ENCODE measurements around the gene DPM3. TPM values are rescaled to one million over a fixed set of nuclear protein-coding genes. Genes with fewer than 3 reads are reported as not detected.
A peak's percentile ranks its signal among the peaks of the same experiment; 100 is the strongest.

Gene DPM3
- total and polyA plus RNA-seq, 2 of the 13 experiments (the other 11 are each of a cell fraction or from before 2014, with no cell fraction given), result 23.2 to 53.4 TPM

- TF ChIP-seq ZBTB49 (CRISPR knock-in tag; IDR thresholded peaks at IDR 0.05; ENCODE audit: borderline replicate concordance) (no peak), SP2 (CRISPR knock-in tag; IDR thresholded peaks at IDR 0.05) (no peak), POGK (CRISPR knock-in tag; conservative IDR thresholded peaks at IDR 0.05) (peak; percentile 45; the same call in 1 of the 2 replicates), SKI (IDR thresholded peaks at IDR 0.05; ENCODE audit: partially characterized antibody) (no peak), SUZ12 (IDR thresholded peaks at IDR 0.05; ENCODE audit: low read depth, low read length) (no peak), MIER2 (CRISPR knock-in tag; IDR thresholded peaks at IDR 0.05) (no peak; the same call in 1 of the 2 replicates), SOX5 (CRISPR knock-in tag; IDR thresholded peaks at IDR 0.05; ENCODE audit: borderline replicate concordance) (peak; percentile 9; the same call in 1 of the 2 replicates), STAG1 (CRISPR knock-in tag; IDR thresholded peaks at IDR 0.05) (no peak), HINFP (CRISPR knock-in tag; IDR thresholded peaks at IDR 0.05; ENCODE audit: low read depth) (peak; percentile 77), ZNF260 (CRISPR knock-in tag; IDR thresholded peaks at IDR 0.05; ENCODE audit: borderline replicate concordance, low read depth) (no peak), ZSCAN25 (CRISPR knock-in tag; IDR thresholded peaks at IDR 0.05) (no peak), LBX2 (CRISPR knock-in tag; IDR thresholded peaks at IDR 0.05; ENCODE audit: borderline replicate concordance) (no peak; the same call in 1 of the 2 replicates), ZNF337 (CRISPR knock-in tag; IDR thresholded peaks at IDR 0.05; ENCODE audit: borderline replicate concordance, low read depth) (peak; percentile 87), ZBTB10 (CRISPR knock-in tag; IDR thresholded peaks at IDR 0.05; ENCODE audit: borderline replicate concordance) (0 out of 2 replicates have a peak, but pooled peaks have one; percentile 77), BRCA1 (CRISPR knock-in tag; IDR thresholded peaks at IDR 0.05) (no peak; the same call in 1 of the 2 replicates), EZH2 (conservative IDR thresholded peaks at IDR 0.05; ENCODE audit: low read depth, low read length) (no peak), NCOA5 (CRISPR knock-in tag; IDR thresholded peaks at IDR 0.05) (no peak), ZBTB21 (CRISPR knock-in tag; IDR thresholded peaks at IDR 0.05) (no peak), ZNF335 (CRISPR knock-in tag; IDR thresholded peaks at IDR 0.05) (no peak), TARDBP (CRISPR knock-in tag; IDR thresholded peaks at IDR 0.05) (no peak), MZF1 (CRISPR knock-in tag; IDR thresholded peaks at IDR 0.05; ENCODE audit: borderline replicate concordance) (no peak), KDM1A (CRISPR knock-in tag; IDR thresholded peaks at IDR 0.05) (no peak)
Observed at GRCh38 chr1:155135415-155136028, 4.8 kb downstream of the DPM3 start, which contains the start of gene SLC50A1 (continued).
